HG03575 (cell line): ENCODE results near the gene DNAI7.

ENCODE experiments used
- ATAC-seq: cut with Tn5 transposase; IDR thresholded peaks from one replicate; pipeline ENCODE4 v1.9.1; 2021; ENCODE audit not compliant: unreplicated experiment, insufficient number of reproducible peaks, low FRiP score; ENCODE audit errors: extremely low read depth

Gene DNAI7

DNA sequence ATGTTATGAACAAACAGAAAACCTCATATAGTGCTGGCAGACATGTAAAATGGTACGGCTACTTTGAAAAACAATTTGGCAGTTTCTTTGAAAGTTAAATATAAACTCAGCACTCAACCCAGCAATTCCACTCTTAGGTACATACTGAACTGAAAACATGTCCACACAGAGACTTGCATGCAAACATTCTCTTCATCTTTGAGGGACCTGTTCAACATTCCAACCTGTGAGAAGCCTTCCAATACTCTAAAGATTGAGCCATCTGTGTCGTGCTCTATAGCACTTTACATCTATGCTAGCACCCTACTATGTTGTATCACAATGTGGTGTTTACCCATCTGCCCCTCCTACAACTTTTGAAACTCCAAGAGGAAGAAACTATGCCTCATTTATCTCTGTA lies 79.3 kb downstream of the DNAI7 start:
- no peak for ATAC-seq

DNA sequence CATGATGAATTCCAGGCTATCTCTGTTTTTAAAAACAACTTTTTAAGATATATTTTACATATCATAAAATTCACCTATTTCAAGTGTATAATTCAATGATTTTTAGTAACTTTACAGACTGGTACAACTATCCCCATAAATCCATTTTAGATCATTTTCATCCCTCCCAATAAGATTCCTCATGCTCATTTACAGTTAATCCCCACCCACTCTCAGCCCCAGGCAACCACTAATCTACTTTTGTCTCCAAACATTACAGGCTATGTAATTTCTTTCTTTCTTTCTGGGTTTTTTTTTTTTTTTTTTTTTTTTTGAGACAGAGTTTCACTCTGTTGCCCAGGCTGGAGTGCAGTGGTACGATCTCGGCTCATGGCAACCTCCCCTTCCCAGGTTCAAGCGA lies 81.3 kb downstream of the DNAI7 start:
- ATAC-seq: no peak

- no peak for ATAC-seq
Measured at GRCh38 chr12:25110260-25110659, 84.7 kb downstream of the DNAI7 start.

DNA sequence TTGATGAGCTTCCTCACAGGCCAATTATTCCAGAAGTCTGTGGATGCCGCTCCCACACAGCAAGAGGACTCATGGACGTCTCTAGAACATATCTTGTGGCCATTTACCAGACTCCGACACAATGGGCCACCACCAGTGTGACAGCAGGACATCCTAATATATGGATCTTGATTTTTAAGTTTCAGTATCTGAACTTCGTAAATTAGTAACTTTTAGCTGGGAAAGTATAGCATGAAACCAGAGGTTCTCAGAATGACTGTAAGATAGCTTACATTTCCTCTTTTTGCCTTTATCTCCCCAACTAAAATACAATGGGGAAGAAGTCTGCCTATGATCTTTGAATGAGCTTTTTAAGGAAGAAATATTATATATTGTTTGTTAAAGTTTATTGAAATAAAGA lies 87.0 kb downstream of the DNAI7 start:
- peak; percentile 58 for ATAC-seq

GRCh38 chr12:25106818-25107217 lies 88.1 kb downstream of the DNAI7 start:
- ATAC-seq: no peak

- ATAC-seq: no peak
Measured at GRCh38 chr12:25102402-25102801, 92.6 kb downstream of the DNAI7 start.

DNA sequence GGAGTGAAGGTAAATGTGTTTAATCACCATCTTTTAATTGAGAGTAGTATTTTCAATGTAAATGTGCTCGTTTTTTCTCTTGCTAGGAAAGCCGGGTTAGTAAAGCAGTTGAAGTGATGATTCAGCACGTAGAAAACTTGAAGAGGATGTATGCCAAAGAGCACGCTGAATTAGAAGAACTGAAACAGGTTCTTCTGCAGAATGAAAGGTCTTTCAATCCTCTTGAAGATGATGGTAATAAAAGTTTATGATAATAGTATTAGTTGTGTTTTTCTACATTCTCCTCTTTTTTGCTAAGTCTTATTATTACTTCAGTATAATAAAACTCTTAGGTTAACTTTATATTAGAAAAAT lies 93.9 kb downstream of the DNAI7 start:
- ATAC-seq: no peak

DNA sequence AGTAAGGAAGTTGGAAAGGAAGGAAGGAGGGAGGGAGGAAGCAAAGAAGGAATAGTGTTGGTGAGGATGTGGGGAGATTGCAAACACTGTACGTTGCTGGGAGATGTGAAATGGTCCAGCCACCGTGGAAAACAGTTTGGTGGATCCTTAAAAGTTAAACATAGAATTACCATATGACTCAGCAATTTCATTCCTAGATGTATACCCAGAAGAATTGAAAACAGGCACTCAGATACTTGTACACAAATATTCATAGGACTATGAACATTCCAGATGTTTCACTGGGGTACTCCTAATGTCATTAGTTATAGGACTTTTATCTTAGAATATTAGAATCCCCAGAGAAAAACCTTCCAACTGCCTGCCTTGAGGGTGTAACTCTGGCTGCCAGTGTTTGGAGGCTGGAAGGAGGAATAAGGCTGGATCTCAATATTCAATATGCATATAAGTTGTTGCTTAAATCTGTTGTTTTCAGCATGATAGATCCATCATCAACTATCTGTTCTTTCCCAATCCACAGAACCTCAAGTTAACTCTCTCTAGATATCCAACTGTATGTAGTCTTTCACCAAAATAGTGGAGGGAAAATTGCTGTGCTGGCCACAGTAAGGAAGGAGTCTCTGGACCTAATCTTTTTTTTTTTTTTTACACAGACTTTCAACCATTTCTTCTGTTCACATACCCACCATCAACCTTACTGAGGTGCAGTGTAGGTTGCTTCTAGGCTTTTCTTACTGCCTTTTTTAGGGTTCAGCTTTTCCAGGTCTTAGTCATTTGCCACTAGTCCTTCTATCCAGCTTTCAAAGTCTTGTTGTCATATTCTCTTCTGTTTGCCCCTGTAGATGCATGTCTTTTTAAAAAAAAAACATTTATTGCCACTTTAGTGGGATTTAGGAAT lies 94.5 kb downstream of the DNAI7 start:
- no peak for ATAC-seq

DNA sequence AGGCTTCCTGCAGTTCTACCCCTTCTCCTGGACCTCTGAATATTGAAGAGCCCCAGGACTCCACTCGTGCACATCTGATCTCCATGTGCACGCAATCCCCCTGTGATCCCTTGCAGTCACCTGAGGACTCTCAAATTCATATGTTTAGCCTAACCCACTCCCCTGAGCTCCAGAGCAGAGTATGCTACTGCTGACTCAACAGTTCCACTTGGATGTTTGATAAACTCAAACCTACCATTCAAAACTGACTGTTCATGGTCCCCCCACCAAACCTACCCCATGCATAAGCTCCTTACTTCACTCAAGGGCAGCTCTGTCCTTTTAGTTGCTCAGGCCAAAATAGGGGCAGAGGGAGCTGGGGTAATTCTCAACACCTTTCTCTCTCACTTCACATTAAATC lies 96.0 kb downstream of the DNAI7 start:
- no peak for ATAC-seq

- ATAC-seq: no peak
Measured at GRCh38 chr12:25089738-25090137, 105.2 kb downstream of the DNAI7 start.

DNA sequence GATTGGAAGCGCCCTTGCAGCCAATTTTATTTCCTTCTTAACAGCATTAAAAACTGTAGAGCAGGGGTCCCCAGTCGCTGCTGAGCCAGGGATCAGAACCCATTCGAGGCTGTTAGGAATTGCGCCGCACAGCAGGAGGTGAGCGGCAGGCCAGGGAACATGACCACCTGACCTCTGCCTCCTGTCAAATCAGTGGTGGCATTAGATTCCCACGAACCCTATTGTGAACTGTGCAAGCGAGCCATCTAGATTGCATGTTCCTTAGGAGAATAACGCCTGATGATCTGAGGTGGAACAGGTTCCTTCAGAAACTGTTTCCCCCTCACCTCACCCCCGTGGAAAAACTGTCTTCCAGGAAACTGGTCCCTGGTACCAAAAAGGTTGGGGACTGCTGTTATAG lies 107.4 kb downstream of the DNAI7 start:
- ATAC-seq: no peak

DNA sequence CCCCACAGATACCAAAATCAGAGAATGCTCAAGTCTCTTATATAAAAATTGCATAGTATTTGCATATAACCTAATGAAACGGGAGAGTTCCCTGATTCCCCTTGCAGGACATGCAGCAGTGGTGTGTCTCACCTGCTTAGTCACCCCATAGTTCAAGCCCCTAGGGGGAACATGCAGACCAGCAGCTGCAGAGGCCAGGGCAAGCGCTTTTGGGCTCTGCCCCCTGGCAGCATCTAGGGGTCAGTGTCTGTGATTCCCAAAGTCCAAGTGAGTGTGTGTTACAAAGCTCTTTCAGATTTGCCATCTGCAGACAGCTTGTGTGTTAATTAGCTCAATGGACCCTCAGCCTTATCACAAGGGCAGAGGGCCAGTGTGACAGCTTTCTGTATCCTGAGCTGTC lies 110.1 kb downstream of the DNAI7 start:
- ATAC-seq: no peak

DNA sequence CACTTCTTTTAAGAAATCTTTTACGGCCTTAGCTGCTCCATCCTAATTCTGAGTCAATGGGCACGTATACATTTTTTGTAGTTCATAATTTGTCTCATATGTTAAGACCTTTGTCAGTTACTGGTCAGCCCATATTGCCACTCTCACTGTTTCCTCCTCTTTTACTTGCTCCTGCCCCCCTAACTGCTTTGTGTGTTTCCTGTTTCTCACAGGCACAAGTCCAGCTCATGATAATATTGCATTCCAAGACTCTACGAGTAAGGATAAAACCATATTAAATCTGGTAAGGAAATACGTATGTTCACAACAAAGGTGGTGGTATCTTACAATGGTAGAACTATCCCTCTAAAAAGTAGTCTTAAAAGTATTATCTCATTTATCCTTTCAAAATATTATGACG lies 111.7 kb downstream of the DNAI7 start:
- ATAC-seq: no peak

DNA sequence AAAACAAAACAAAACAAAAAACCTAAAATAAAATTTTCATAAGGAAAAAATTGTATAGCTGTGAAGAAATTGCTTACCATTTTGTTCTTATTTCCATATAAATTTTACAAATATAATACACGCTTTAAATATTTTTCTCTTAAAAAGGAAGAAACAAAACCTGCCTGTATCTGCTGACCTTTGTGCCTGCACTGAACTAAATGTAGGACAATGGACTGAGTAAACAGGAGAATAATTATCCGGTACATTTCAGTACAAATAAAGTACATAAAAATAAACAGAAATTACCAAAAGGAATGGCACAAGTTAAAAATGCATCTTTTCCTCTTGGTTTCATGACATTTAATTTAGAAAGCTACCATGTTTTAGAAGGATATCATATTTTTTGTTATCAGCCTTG lies 112.3 kb downstream of the DNAI7 start:
- ATAC-seq: no peak

DNA sequence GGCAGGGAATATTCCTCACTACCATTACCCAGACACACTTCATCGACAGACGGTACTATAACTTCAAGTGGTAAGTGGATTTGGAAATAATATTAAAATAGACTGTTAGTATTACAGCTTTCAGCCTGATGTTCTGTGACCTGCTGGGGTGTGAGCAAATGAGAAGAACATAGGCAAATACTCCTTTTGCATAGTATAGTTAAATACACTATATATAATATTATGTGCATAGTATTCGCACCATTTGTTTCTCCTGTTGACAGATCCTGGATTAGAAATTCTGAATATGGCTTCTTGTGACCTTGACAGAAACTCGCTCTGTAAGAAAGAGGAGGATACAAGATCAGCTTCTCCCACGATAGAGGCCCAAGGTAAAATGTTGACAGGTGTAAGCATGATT lies 115.6 kb downstream of the DNAI7 start:
- ATAC-seq: no peak

DNA sequence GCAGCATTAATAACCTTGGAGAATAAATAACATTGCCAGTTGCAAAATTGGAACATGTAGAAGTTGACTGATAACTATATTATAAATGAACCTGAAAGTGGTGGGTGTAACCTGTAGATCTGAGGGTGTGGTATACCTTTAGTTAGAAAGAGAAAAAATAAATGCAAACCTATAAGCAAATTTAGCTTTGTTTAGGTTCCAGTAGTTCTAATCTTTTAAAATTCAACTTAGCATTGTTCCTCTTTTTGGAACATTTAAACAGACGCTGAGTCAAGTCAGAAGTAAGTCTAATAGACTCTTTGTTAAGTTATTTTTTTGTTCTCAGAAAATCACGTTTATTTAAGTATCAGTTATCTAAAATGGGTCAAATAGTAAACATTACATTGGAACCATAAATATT lies 120.0 kb downstream of the DNAI7 start:
- ATAC-seq: peak; percentile 91

GRCh38 chr12:25074113-25074512 lies 120.8 kb downstream of the DNAI7 start:
- ATAC-seq: no peak

- no peak for ATAC-seq
Measured at GRCh38 chr12:25072906-25073650, 121.9 kb downstream of the DNAI7 start.

DNA sequence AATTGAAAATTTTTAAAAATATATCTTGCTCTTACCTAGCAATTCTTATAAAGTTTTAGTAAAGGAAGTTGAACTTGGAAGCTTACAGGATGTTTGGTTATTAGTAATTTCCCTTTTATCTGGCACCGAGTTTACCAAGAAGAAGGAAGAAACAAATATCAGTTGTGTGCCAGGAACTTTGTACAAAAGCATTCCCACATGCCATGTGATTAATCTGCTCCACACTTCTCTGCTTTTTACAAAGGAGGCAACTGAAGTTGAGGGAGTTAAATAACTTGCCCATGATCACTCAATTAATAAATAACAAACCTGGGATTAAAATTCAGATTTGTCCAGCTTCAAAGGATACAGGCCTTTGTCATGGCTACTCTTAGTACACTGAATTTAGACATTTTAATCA lies 123.6 kb downstream of the DNAI7 start:
- no peak for ATAC-seq

DNA sequence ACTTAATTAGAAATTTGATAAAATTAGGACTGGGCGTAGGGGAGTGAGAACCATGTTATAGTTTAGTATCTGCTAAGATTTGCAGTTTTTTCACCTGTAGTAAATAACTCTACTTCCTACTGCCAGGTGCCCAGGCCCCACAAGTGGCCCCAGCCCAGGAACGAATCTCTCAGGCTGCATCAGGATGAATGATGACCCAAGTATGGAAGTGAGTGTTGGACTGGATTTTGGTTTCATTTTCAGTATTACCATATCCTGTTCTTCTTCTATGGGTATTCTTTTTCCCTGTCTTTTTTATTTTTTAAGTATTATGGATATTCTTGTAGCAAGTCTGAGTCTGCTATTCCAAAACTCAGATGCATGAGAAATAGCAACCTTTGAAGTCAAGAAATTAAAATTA lies 125.7 kb downstream of the DNAI7 start:
- ATAC-seq: no peak
